ENCODE measurements around the gene CAMK2N1.

CAMK2N1 gene

DNA sequence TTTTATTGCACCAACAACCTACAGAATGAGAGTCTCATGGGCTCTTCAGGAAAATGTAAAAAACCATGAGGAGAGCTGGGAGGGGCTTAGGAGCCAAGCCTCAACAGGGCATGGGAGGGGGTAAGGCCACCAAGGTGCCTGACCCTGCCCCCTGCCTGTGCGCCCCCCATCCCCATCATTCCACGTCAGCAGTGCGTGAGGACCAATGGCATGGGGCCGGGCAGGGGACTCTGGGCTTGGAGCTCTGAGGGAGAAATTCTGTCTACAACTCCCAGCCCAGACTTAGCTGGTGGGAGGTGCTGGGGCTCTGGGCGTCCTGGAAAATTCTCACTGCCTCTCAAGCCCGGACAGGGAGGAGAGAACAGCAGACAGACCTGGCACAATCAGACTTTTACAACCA is 5.2 kb upstream of the CAMK2N1 start:
- no peak overlapping the region for H3K4me3 ChIP-seq
- DNase-seq (ENCODE audit: low spot score), result no peak
- TF ChIP-seq, protein P1, sequence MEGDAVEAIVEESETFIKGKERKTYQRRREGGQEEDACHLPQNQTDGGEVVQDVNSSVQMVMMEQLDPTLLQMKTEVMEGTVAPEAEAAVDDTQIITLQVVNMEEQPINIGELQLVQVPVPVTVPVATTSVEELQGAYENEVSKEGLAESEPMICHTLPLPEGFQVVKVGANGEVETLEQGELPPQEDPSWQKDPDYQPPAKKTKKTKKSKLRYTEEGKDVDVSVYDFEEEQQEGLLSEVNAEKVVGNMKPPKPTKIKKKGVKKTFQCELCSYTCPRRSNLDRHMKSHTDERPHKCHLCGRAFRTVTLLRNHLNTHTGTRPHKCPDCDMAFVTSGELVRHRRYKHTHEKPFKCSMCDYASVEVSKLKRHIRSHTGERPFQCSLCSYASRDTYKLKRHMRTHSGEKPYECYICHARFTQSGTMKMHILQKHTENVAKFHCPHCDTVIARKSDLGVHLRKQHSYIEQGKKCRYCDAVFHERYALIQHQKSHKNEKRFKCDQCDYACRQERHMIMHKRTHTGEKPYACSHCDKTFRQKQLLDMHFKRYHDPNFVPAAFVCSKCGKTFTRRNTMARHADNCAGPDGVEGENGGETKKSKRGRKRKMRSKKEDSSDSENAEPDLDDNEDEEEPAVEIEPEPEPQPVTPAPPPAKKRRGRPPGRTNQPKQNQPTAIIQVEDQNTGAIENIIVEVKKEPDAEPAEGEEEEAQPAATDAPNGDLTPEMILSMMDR (IDR thresholded peaks at IDR 0.05), result no peak
- no peak overlapping the region for H3K27ac ChIP-seq

DNA sequence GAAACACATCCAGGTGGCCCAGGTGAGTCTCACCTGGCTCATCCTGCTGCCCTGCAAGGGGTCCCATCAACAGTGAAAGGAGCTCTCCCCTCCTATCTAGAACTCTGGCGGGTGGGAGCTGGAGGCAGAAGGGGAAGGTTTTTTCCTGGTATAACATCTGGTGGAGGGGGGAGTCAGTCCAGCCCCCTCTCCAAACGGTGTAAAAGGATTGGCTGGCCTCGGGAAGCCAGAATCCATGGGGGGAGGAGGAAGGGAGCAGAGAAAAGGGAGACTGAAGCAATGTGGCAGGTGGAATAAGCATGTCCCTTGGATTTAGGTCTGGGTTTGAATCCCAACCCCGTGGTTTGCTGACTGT is 1.2 kb upstream of the CAMK2N1 start:
- no peak overlapping the region for H3K27ac ChIP-seq
- DNase-seq (ENCODE audit: low spot score), result no peak
- TF ChIP-seq, protein P1 (IDR thresholded peaks at IDR 0.05), result no peak
- H3K4me3 ChIP-seq, result peak overlapping the region; percentile 87

DNA sequence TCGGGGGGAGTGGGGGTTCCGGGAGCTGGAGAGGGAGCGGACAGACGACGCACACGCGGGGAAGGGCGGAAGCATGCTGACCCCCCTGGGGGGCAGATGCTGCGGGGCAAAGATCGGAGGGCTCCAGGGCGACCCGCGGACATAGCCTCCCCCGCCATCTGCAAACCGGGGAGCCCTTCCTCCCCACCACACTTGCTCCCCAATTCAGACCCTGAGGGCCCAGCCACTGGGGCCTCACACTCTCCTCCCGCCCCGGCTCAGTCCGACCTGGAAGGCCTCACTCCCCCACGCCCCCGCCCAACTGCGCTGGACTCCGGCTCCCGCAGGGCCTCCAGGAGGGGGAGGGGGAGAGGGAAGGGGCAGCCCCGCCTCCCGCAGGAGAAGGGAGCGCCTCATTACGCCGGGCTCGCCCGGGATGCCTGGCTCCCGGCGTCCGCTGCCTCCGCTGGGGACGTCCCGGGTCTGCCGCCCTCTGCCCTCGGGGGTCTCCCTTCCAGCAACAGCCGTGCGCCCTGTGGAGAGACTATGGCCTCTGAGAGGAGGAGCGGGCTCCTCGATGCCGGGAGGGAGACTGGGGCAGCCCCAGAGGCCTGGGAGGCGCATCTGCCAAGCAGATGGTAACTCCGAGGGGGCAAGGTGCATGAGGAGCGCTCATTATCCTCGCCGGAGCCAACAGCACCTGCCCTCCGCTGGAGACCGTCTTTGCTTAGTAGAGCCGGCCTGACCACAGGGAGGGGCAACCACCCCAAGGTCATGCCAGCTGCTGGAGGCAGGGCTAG is 636 bp upstream of the CAMK2N1 start:
- Histone ChIP-seq H3K4me3 (peak overlapping the region; percentile 87), H3K27ac (peak overlapping the region in 1 of 2 donors; percentile 87)
- DNase-seq (ENCODE audit: low spot score), result no peak
- TF ChIP-seq, protein P1 (IDR thresholded peaks at IDR 0.05), result no peak

DNA sequence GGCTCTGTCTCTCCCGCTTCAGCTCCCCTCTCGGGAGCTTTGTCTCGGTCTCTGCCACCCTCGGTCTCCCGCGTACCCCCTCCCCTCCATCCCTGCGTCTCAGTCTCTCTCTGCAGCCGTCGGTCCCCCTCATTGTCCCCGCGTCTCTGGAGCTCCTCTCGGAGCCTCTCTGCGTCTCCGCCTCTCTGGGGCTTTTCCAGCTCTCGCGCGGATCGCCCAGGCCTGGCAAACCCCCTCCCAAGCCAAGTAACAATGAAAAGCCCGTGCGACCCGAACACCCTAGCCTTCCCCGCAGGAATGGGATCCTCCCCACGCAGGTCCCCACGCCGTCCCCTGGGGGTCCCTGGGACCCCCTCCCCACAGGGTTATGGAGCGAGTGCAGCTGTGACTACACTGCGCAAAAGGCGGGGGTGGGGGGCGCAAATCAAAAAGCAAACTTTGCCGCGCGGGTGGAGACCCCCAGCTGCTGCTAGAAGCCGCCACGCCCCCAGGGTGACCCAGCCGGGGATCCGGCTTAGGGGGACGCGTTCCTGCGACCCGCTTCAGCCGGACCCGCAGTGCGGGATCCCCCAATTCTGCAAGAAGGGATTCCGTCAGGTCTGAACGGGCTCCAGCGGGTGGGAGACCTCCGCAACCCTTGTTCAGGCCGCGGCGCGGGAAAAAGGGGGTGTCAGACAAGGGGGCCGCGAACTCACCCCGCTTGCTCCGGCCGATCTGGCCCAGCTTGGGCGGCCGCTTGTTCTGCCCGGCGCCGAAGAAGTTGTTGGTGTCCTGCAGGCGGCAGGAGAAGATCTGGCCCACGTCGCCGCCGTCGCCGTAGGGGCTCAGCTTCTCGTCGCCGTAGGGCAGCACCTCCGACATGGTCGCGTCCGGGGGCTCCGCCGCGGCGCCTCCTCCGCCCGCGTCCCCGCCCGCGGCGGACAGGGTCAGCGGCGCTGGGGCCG is 1.2 kb downstream of the CAMK2N1 start:
- peak overlapping the region in 1 of 2 donors; percentile 87 for H3K27ac ChIP-seq
- TF ChIP-seq, protein P1 (IDR thresholded peaks at IDR 0.05), result no peak
- DNase-seq (ENCODE audit: low spot score), result no peak
- peak overlapping the region; percentile 87 for H3K4me3 ChIP-seq

DNA sequence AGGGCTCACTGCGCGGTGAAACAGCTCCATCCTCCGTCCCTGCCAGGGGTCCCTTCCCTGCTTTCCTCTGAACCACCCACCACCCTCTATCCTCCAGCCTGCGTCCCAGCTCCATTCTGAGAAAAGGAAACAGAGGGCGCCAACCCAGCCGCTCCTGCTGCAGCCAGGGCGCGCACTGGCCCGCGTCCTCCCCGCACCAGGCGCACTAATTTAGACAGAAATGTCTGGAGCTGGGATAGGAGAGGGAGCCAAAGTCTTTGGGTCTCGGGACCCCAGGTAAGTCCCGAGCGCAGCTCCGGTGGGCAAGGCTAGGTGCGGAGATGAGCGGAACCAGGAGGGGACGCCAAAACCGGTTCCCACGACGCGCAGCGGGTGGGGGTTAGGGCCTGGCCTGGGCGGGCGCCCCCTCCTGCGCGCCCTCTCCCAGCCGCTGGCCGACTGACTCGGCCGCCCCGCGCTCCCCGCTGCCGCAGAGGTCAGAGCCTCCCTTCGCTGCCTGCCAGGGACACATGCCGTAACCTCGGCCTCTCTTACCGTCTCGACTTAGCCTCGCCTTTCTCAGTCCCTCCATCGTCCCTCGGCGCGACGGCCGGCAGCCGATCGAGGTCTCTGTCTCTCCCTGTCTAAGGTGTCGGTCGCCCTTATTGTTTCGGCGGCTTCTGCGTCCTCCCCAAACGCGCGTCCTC is 2.0 kb downstream of the CAMK2N1 start:
- no peak for DNase-seq (ENCODE audit: low spot score)
- H3K27ac ChIP-seq, result no peak overlapping the region
- TF ChIP-seq, protein P1 (IDR thresholded peaks at IDR 0.05), result no peak
- H3K4me3 ChIP-seq, result peak overlapping the region; percentile 87

DNA sequence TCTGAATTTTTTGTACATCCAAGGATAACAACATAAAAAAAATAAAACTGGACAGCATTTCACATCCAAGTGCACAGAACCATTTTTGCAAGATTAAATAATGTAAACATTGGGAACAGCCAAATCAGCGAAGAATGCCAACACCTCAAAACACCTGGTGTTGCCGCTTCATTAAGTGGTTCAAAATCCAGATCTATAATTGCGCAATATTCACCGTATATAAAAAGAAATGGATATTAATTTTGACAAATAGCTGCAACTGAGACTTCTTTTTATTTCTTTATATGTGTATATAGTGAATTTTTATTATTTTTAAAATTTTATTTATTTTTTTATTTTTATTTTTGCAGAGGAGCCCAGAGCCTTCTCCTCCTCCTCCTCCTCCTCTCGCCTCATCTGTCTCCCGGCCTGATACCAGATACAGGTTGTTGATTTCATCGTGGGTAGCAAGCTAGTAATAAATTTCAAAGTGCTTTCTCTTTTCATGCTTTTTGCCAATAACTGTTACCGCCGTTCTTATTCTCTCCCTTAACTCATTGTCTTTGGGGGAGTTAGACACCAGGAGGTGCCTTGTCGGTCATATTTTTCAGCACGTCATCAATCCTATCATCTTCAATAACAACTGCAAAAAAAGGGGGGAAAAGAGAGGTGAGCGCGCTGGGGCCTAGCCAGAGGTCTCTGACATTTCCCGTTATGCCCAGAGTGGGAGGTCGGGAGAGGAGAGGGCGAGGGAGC is 2.7 kb downstream of the CAMK2N1 start:
- TF ChIP-seq, protein P1 (IDR thresholded peaks at IDR 0.05), result no peak
- Histone ChIP-seq H3K27ac (no peak overlapping the region), H3K4me3 (peak overlapping the region; percentile 87)
- no peak for DNase-seq (ENCODE audit: low spot score)

All from coronary artery (tissue), 2 donors.